Suppressor macrophage treated with lipopolysaccharide for 1 hour (primary cell): Measurements from ENCODE around the gene ZFAND3.

Source experiments
- DNase-seq, 3 donors: peaks; one replicate each; pipeline ENCODE4 v3.0.0-alpha.2; 2020 to 2022

The ZFAND3 gene

GRCh38 chr6:37827603-37828265 is 8.2 kb downstream of the ZFAND3 start:
- no peak for DNase-seq

DNA sequence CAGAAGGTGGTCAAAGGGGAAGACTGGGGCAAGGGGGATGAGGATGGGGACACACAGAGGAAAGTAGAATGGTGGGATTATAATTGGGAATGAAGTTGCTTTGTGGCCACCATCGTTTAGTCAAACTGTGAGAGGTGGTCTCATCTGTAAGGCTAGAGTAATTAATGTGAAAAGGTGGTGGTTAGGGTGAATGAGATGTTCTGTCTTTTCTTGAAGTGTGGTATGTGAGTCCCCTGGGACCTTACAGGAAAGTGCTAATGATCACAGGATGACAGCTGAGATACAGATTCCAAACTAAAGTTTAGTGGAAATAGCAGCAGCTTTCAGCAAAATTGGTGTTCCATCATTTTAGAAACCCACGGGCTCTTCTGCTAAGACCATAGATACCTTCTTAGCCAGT is 10.7 kb downstream of the ZFAND3 start:
- no peak for DNase-seq

- DNase-seq: no peak
These were observed 11.9 kb downstream of the ZFAND3 start for GRCh38 chr6:37831457-37831856.

- no peak for DNase-seq
These were observed 16.4 kb downstream of the ZFAND3 start for GRCh38 chr6:37835923-37836322.

- peak in 2 of 3 donors; percentile 34 to 42 for DNase-seq
These were observed 18.8 kb downstream of the ZFAND3 start for GRCh38 chr6:37838219-37838921.

- DNase-seq: peak in 2 of 3 donors; percentile 24 to 30
These were observed 20.8 kb downstream of the ZFAND3 start for GRCh38 chr6:37840143-37840939.

GRCh38 chr6:37840940-37841300 is 21.4 kb downstream of the ZFAND3 start:
- peak; percentile 20 to 62 (median 55) for DNase-seq

GRCh38 chr6:37845026-37845911 is 25.7 kb downstream of the ZFAND3 start:
- no peak for DNase-seq

DNA sequence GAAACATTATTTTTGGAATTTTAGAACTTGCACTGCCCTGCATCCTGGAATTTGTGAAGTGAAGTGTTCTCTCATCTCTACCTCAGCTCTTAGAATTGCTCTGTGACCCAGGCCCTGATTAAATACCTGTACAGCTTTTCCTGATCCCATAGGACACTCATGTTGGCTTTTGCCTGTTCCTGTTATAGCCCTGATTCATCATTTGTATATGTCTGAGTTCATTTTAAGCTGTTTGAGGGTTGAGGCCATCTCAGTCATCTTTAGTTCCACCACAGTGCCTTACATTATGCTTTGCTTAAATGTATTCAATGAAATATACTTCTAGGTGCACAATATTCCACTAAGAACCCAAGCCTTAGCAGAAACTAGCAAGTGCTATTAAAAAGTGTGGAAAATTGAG is 26.4 kb downstream of the ZFAND3 start:
- DNase-seq: no peak

- no peak for DNase-seq
These were observed 28.2 kb downstream of the ZFAND3 start for GRCh38 chr6:37847704-37848103.

GRCh38 chr6:37848371-37848770 is 28.8 kb downstream of the ZFAND3 start:
- no peak for DNase-seq

DNA sequence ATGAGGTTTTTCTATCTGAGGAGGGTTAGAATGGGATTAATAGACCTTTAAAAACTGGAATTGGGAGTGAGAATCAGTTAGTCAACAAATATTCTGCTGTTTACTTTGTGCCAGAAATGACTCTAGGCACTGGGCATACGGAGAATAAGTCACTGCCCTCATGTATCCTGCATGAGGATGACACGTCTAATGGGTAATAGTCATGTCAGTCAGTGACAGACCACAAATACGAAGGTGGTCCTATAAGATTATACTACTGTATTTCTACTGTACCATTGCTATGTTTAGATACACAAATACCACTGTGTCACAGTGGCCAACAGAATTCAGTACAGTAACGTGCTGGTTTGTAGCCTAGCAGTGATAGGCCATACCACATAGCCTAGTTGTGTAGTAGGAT is 30.7 kb downstream of the ZFAND3 start:
- peak in 1 of 3 donors; percentile 12 for DNase-seq

DNA sequence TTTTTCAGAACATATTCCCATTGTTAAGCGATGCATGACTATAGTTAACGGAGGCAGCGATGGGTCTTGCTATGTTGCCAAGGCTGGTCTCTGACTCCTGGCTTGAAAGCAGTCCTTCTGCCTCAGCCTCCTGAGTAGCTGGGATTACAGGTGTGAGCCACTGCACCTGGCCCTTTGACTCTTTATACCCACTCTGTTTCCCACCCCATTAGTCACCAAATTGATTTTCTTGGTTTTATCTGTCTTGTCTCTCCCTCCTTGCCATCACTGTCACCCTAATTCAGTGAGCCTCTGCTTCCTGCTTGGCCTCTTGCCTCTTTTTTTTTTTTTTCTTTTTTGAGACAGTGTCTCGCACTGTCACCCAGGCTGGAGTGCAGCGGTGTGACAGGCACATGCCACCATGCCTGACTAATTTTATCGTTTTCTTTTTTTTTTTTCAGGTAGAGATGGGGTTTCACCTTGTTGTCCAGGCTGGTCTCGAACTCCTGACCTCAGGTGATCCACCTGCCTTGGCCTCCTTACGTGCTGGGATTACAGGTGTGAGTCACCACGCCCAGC is 31.3 kb downstream of the ZFAND3 start:
- DNase-seq: no peak

- no peak for DNase-seq
These were observed 32.5 kb downstream of the ZFAND3 start for GRCh38 chr6:37851997-37852524.

GRCh38 chr6:37856285-37856684 is 36.8 kb downstream of the ZFAND3 start:
- no peak for DNase-seq

- DNase-seq: no peak
These were observed 38.8 kb downstream of the ZFAND3 start for GRCh38 chr6:37858363-37858762.

DNA sequence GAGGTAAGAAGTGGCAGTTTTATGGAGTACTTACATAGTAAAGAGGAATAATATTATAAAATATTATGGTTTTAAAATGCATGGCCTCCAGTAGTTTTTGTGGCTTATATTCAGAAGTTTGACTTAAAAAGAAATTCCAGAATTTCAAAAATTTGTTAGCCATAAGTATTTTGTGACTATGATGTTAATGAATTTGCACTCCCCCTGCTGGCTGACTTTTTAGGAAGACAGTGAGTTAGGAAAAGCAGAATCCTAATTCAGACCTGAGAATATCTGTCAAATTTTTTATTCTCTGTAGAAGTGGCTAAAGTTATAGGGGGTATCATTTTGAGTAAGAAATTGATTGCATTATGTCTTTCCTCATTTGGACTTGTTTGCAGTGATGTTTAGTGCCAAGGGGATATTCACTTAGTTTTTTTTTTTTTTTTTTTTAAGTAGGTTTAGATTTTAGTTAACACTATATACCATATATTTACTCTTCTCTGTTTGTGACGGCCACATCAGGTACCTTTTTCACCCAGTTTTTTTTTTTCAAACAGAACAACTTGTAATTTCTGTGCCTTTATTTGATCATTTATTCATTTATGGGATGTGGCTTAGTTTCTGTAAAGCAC is 40.8 kb downstream of the ZFAND3 start:
- DNase-seq: peak; percentile 86 to 93 (median 90)

- DNase-seq: no peak
These were observed 41.9 kb downstream of the ZFAND3 start for GRCh38 chr6:37861452-37861851.

DNA sequence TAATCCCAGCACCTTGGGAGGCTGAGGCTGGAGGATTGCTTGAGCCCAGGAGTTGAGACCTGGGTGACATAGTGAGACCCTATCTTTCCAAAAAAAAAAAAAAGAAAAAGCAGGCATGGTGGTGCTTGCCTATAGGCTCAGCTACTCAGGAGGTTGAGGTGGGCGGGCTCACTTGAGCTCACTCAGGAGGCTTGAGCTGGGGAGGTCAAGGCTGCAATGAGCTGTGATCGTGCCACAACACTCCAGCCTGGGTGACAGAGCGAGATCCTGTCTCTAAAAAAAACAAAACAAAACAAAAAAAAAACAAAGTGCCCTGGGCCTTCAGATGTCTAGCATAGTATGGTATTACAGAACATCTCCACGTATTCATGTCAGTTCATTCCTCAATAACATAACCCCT is 42.9 kb downstream of the ZFAND3 start:
- no peak for DNase-seq

GRCh38 chr6:37862992-37863391 is 43.5 kb downstream of the ZFAND3 start:
- DNase-seq: no peak

GRCh38 chr6:37864250-37864649 is 44.7 kb downstream of the ZFAND3 start:
- DNase-seq: no peak

GRCh38 chr6:37865504-37865903 is 46.0 kb downstream of the ZFAND3 start:
- DNase-seq: peak in 2 of 3 donors; percentile 25 to 26
